Measurements from ENCODE around the gene LRRC28. TPM values are rescaled to one million over a fixed set of nuclear protein-coding genes. Genes with fewer than 3 reads are reported as not detected.

Gene LRRC28
- total and polyA plus RNA-seq, 2 donors (not counting 1 experiment from before 2014, with no cell fraction given), result 20.1 to 23.8 TPM

DNA sequence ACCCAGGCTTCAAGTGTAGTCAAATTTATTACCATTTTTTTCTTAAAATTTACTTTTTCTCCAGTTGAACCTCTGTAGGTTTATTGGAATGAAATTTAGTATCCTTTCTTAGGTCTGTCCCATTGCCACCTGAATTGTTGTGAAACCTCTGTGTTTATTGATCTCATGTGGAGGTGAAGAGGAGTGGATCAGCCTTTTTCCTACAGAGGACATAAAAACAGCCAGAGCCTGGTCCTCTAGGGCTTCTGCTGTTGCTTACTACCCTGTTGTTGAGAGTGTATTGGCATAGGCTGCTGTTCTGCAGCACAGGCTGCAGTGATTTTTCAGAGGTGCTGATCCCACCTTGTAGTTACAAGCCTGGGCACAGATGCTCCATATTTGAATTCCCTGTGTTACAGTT is 44.6 kb downstream of the LRRC28 start:
- DNase-seq (ENCODE audit: low read depth in 2 of 2), result no peak
- H2AFZ ChIP-seq (ENCODE audit: low read length), result no peak overlapping the region
- no peaks in the 10 kb centered on the region for H3K36me3 ChIP-seq (ENCODE audit: control insufficient read depth, insufficient read depth, low read length)
- H3K4me1 ChIP-seq (ENCODE audit: control insufficient read depth, extremely low read depth, insufficient read depth, low read length), result no peaks in the 10 kb centered on the region
- H4K20me1 ChIP-seq (ENCODE audit: control insufficient read depth, extremely low read depth, insufficient read depth, low read length), result no peaks in the 10 kb centered on the region
- TF ChIP-seq, protein P1, sequence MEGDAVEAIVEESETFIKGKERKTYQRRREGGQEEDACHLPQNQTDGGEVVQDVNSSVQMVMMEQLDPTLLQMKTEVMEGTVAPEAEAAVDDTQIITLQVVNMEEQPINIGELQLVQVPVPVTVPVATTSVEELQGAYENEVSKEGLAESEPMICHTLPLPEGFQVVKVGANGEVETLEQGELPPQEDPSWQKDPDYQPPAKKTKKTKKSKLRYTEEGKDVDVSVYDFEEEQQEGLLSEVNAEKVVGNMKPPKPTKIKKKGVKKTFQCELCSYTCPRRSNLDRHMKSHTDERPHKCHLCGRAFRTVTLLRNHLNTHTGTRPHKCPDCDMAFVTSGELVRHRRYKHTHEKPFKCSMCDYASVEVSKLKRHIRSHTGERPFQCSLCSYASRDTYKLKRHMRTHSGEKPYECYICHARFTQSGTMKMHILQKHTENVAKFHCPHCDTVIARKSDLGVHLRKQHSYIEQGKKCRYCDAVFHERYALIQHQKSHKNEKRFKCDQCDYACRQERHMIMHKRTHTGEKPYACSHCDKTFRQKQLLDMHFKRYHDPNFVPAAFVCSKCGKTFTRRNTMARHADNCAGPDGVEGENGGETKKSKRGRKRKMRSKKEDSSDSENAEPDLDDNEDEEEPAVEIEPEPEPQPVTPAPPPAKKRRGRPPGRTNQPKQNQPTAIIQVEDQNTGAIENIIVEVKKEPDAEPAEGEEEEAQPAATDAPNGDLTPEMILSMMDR (conservative IDR thresholded peaks at IDR 0.05 in 1 of 2, IDR thresholded peaks at IDR 0.05 in 1 of 2; ENCODE audit: low read depth in 1 of 2, low read length in 2 of 2), result no peak
- no peak for TF ChIP-seq EZH2 (IDR thresholded peaks at IDR 0.05; ENCODE audit: low read length, missing control alignments)
- H3K27me3 ChIP-seq (ENCODE audit: control insufficient read depth, insufficient read depth, low read length), result no peaks in the 10 kb centered on the region
- no peaks in the 10 kb centered on the region for H3K79me2 ChIP-seq (ENCODE audit: control insufficient read depth, insufficient read depth, low read length)
- no peak overlapping the region for H3K4me2 ChIP-seq (ENCODE audit: extremely low read depth, insufficient read depth, low read length)
- no peaks in the 10 kb centered on the region for H3K9me3 ChIP-seq (ENCODE audit: control insufficient read depth, insufficient read depth, low read depth, low read length)
- H3K9ac ChIP-seq (ENCODE audit: insufficient read depth, low read length), result no peak overlapping the region
- no peak overlapping the region for H3K27ac ChIP-seq (ENCODE audit: insufficient read depth, low read length)
- H3K4me3 ChIP-seq (replicated peaks in 1 of 4; ENCODE audit: control extremely low read depth in 1 of 4, insufficient read depth in 1 of 4, low read depth in 3 of 4, low read length in 4 of 4), result no peak overlapping the region

DNA sequence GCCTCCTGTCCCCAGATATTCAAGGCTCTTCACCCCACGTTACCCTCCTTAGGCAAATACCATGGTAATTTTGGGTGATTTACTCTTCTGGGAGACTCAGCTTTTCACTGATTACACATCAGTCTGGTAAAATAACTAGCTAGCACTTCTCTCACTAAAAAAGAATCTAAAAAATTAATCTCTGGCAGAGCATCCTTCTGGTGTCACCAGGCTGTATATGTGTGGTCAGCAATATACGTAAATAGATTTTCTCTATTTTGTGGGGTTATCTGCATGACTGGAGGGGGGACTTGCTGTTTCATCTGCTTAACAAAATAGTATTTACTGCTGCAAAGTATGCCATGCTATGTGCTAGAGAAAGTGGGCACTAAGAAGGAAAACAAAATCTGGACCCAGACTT is 45.1 kb downstream of the LRRC28 start:
- H3K27me3 ChIP-seq (ENCODE audit: control insufficient read depth, insufficient read depth, low read length), result no peaks in the 10 kb centered on the region
- H3K4me3 ChIP-seq (replicated peaks in 1 of 4; ENCODE audit: control extremely low read depth in 1 of 4, insufficient read depth in 1 of 4, low read depth in 3 of 4, low read length in 4 of 4), result no peak overlapping the region
- H3K9me3 ChIP-seq (ENCODE audit: control insufficient read depth, insufficient read depth, low read depth, low read length), result no peaks in the 10 kb centered on the region
- H3K9ac ChIP-seq (ENCODE audit: insufficient read depth, low read length), result no peak overlapping the region
- no peaks in the 10 kb centered on the region for H3K36me3 ChIP-seq (ENCODE audit: control insufficient read depth, insufficient read depth, low read length)
- H3K79me2 ChIP-seq (ENCODE audit: control insufficient read depth, insufficient read depth, low read length), result no peaks in the 10 kb centered on the region
- H4K20me1 ChIP-seq (ENCODE audit: control insufficient read depth, extremely low read depth, insufficient read depth, low read length), result no peaks in the 10 kb centered on the region
- no peak overlapping the region for H3K4me2 ChIP-seq (ENCODE audit: extremely low read depth, insufficient read depth, low read length)
- no peak overlapping the region for H2AFZ ChIP-seq (ENCODE audit: low read length)
- TF ChIP-seq, protein P1 (conservative IDR thresholded peaks at IDR 0.05 in 1 of 2, IDR thresholded peaks at IDR 0.05 in 1 of 2; ENCODE audit: low read depth in 1 of 2, low read length in 2 of 2), result no peak
- no peak for TF ChIP-seq EZH2 (IDR thresholded peaks at IDR 0.05; ENCODE audit: low read length, missing control alignments)
- H3K4me1 ChIP-seq (ENCODE audit: control insufficient read depth, extremely low read depth, insufficient read depth, low read length), result no peaks in the 10 kb centered on the region
- H3K27ac ChIP-seq (ENCODE audit: insufficient read depth, low read length), result no peak overlapping the region
- peak in 1 of 2 donors; percentile 61 for DNase-seq (ENCODE audit: low read depth in 2 of 2)

DNA sequence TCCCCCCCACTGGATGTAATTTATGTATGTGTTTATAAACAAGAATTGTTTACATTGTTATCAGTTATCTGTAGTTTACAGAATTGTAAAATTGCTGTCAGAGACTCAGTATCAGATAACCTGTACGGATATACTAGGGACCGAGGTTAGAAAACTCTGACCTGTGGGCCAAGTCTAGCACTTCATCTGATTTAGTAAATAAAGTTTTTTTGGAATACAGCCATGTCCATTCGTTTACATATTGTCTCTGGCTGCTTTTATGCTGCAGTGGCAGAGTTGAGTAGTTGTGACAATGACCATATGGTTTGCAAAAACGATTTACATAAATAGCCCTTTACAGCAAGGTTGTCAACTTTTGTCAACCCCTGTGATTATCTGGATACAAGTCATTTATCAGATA is 52.6 kb downstream of the LRRC28 start:
- Histone ChIP-seq H3K36me3 (ENCODE audit: control insufficient read depth, insufficient read depth, low read length) (no peaks in the 10 kb centered on the region), H3K79me2 (ENCODE audit: control insufficient read depth, insufficient read depth, low read length) (no peaks in the 10 kb centered on the region), H3K4me3 (replicated peaks in 1 of 4; ENCODE audit: control extremely low read depth in 1 of 4, insufficient read depth in 1 of 4, low read depth in 3 of 4, low read length in 4 of 4) (no peak overlapping the region), H3K9me3 (ENCODE audit: control insufficient read depth, insufficient read depth, low read depth, low read length) (no peaks in the 10 kb centered on the region), H3K4me1 (ENCODE audit: control insufficient read depth, extremely low read depth, insufficient read depth, low read length) (peaks cover 2% of the 10 kb centered on the region), H3K4me2 (ENCODE audit: extremely low read depth, insufficient read depth, low read length) (no peak overlapping the region), H2AFZ (ENCODE audit: low read length) (no peak overlapping the region), H4K20me1 (ENCODE audit: control insufficient read depth, extremely low read depth, insufficient read depth, low read length) (no peaks in the 10 kb centered on the region), H3K9ac (ENCODE audit: insufficient read depth, low read length) (no peak overlapping the region), H3K27me3 (ENCODE audit: control insufficient read depth, insufficient read depth, low read length) (no peaks in the 10 kb centered on the region), H3K27ac (ENCODE audit: insufficient read depth, low read length) (no peak overlapping the region)
- TF ChIP-seq, protein P1 (conservative IDR thresholded peaks at IDR 0.05 in 1 of 2, IDR thresholded peaks at IDR 0.05 in 1 of 2; ENCODE audit: low read depth in 1 of 2, low read length in 2 of 2), result no peak
- no peak for TF ChIP-seq EZH2 (IDR thresholded peaks at IDR 0.05; ENCODE audit: low read length, missing control alignments)
- DNase-seq (ENCODE audit: low read depth in 2 of 2), result peak in 1 of 2 donors; percentile 26
